Neural crest cell (in vitro differentiated cells): Measurements from ENCODE around the gene TCEAL3. TPM values are rescaled to one million over a fixed set of nuclear protein-coding genes. Genes with fewer than 3 reads are reported as not detected.

ENCODE experiments used
- DNase-seq: peaks from one replicate; pipeline ENCODE4 v3.0.0; 2021; ENCODE audit warnings: low read depth, mixed read lengths, low spot score
- H3K27ac Mint-ChIP-seq: one replicate; pipeline ENCODE4 v1.8.0; 2021; ENCODE audit warnings: mild to moderate bottlenecking, mixed read lengths; ENCODE audit not compliant: unreplicated experiment
- H3K27me3 Mint-ChIP-seq: 2 replicates; pipeline ENCODE4 v1.8.0; 2021; ENCODE audit warnings: low read depth, mild to moderate bottlenecking, mixed read lengths
- H3K36me3 Mint-ChIP-seq: 2 replicates; pipeline ENCODE4 v1.8.0; 2021; ENCODE audit warnings: low read depth, mild to moderate bottlenecking, mixed read lengths
- H3K4me1 Mint-ChIP-seq: 2 replicates; pipeline ENCODE4 v1.8.0; 2021; ENCODE audit warnings: mixed read lengths
- H3K4me3 Mint-ChIP-seq: one replicate; pipeline ENCODE4 v1.8.0; 2021; ENCODE audit warnings: mild to moderate bottlenecking, mixed read lengths
- H3K9me3 Mint-ChIP-seq: 2 replicates; pipeline ENCODE4 v1.8.0; 2021; ENCODE audit warnings: mixed read lengths
- total RNA-seq: library from RNA; stranded (reverse); gene quantifications from 2 replicates; pipeline ENCODE4 v1.2.1, GENCODE V29; 2021
- TF ChIP-seq, protein P1 (sequence below): fragments of 200-600 bp; sonication (generic); conservative IDR thresholded peaks from 2 replicates; pipeline ENCODE4 v1.5.0; 2021; ENCODE audit warnings: antibody characterized with exemption, mild to moderate bottlenecking

TCEAL3 gene
- total RNA-seq, 1 donor from 2014 or later = 11.1 TPM

DNA sequence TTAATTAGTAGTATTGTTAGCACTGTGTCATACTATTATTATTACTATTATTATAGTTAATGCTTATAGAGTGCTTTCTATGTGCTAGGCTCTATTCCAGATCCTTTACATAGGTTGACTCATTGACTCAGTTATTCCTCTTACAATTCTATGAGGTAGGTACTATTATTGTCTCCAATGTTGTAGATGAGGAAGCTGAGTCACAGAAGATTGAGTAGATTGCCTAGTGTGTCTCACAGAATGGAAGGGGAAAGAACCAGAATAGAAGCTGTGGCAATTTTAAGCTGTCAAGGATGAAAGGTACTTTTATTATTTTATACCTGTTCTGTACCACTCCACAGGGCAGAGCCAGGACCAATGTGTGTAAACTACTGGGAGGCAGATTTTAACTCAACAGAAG lies 19.1 kb downstream of the TCEAL3 start:
- Mint-ChIP-seq H3K27me3 (no peaks in the 10 kb centered on the region), H3K27ac (no peak overlapping the region), H3K36me3 (peaks cover 2% of the 10 kb centered on the region), H3K9me3 (no peaks in the 10 kb centered on the region), H3K4me1 (peaks cover 11% of the 10 kb centered on the region), H3K4me3 (no peak overlapping the region)
- TF ChIP-seq, protein P1, sequence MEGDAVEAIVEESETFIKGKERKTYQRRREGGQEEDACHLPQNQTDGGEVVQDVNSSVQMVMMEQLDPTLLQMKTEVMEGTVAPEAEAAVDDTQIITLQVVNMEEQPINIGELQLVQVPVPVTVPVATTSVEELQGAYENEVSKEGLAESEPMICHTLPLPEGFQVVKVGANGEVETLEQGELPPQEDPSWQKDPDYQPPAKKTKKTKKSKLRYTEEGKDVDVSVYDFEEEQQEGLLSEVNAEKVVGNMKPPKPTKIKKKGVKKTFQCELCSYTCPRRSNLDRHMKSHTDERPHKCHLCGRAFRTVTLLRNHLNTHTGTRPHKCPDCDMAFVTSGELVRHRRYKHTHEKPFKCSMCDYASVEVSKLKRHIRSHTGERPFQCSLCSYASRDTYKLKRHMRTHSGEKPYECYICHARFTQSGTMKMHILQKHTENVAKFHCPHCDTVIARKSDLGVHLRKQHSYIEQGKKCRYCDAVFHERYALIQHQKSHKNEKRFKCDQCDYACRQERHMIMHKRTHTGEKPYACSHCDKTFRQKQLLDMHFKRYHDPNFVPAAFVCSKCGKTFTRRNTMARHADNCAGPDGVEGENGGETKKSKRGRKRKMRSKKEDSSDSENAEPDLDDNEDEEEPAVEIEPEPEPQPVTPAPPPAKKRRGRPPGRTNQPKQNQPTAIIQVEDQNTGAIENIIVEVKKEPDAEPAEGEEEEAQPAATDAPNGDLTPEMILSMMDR = no peak
- DNase-seq = no peak

DNA sequence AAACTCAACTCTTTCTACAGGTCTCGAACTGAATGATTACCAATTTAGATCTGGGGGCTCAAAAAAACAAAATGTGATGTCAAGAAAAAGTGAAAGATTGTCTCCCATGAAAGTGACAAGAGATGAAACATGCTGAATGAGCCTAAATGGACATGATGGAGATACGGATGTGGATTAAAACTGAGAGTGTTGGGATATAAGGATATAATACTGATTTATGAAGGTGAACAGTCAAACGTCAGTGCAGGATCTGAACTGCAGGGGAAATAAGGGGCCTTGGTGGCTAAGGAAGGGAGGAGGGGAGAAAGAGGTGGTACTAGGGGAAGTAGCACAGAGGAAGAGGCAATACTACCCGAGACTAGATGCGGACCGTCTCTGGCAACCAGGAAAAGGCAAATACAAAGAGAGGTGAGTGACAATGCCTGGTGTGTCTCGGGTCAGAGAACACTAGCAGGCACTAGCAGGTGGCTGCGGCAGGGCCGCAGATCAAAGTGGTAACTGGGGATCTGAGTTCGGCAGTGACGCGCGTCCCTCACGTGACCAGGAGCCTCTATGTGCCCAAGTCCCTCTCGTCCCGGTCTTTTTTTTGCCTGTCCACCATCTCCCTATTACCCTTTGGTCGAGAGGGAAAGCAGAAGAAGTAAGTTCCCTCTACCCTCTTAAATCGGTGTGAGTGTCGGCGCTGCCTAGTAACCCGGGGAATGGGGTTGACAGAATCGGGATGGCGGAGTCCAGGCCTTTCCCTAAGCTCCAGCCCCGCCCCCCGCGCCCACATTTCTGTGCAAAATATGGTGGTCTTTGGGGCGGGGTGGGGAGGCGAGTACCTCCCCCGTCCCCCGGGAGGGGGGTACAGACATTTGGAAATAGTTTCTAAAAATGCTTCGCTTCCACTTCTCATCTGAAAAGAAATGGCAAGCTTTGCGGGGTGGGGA lies 20.9 kb downstream of the TCEAL3 start, which contains the start of gene TCEAL1:
Gene TCEAL1 (plus strand): TSS at position 590 of the 932 bp plus-strand sequence. CDS start 942 bp downstream, outside the sequence.
- H3K27me3 Mint-ChIP-seq = no peaks in the 10 kb centered on the region
- H3K27ac Mint-ChIP-seq = peak within 1 kb of the TSS; percentile 79
- H3K4me3 Mint-ChIP-seq = peak within 1 kb of the TSS; percentile 87
- H3K36me3 Mint-ChIP-seq = peaks cover 3% of the 10 kb centered on the region
- TF ChIP-seq, protein P1 = no peak
- H3K4me1 Mint-ChIP-seq = peaks cover 11% of the 10 kb centered on the region
- H3K9me3 Mint-ChIP-seq = no peaks in the 10 kb centered on the region
- peak; percentile 25 for DNase-seq

DNA sequence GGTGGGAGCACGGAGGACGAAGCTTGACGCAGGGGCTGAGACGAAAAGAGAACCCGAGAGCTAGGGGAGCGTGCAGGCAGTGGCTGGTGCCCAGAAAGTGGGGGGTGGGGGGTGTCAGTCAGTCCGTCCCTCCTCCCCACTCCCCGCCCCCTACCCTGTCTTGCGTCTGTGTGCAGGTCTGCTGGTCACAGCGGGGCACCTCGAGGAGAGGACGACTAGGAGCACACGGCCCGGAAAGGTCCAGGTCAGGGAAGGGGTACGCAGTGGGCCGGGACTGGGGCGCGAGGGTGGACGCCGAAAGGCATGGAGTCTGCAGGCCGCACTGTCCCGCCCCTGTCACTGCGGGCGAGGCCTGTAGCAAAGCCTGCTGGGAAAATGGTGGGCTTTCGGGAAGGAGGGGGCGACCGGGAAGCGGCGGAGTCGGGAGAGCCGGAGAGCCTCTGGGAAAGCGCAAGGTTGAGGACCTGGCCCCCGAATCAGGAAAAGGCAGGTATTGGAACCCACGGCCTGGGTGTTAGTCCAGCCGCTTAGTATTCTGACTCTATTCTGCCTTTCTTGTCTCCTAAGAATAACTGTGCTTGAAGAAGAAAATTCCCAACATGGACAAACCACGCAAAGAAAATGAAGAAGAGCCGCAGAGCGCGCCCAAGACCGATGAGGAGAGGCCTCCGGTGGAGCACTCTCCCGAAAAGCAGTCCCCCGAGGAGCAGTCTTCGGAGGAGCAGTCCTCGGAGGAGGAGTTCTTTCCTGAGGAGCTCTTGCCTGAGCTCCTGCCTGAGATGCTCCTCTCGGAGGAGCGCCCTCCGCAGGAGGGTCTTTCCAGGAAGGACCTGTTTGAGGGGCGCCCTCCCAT lies 21.8 kb downstream of the TCEAL3 start:
- Mint-ChIP-seq H3K36me3 (peaks cover 3% of the 10 kb centered on the region), H3K4me3 (peak overlapping the region; percentile 87), H3K9me3 (no peaks in the 10 kb centered on the region), H3K27me3 (no peaks in the 10 kb centered on the region), H3K27ac (peak overlapping the region; percentile 79), H3K4me1 (peaks cover 11% of the 10 kb centered on the region)
- TF ChIP-seq, protein P1 = peak; percentile 60
- peak; percentile 49 for DNase-seq

DNA sequence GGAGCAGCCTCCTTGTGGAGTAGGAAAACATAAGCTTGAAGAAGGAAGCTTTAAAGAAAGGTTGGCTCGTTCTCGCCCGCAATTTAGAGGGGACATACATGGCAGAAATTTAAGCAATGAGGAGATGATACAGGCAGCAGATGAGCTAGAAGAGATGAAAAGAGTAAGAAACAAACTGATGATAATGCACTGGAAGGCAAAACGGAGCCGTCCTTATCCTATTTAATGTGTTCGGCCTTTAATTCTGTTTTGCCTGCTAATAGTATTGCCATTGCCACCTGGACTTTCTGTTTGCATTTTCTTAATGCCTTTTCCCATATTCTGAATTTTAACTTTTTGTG lies 22.4 kb downstream of the TCEAL3 start:
- no peak for DNase-seq
- H3K9me3 Mint-ChIP-seq = no peaks in the 10 kb centered on the region

DNA sequence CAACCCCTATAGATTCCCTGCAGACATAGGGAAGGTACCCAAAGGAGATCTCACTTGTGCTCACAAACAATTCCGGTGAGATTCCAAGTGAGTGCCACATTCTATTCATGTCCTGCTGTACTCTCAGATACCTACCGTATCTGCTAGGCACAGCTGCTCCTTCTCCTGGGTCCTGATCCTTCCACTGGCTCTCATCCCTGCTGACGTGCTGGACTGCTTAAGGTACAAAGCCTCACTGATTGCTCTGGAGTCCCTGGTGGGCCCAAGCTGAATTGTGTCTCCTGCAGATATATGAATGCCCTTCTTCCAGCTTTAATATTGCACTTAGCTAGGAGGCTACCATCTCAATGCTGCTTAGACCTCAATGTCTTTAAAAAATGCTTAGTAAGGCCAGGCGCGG lies 23.4 kb downstream of the TCEAL3 start:
- H3K9me3 Mint-ChIP-seq = no peaks in the 10 kb centered on the region
- H3K4me1 Mint-ChIP-seq = peaks cover 11% of the 10 kb centered on the region
- H3K36me3 Mint-ChIP-seq = peaks cover 3% of the 10 kb centered on the region
- H3K27me3 Mint-ChIP-seq = no peaks in the 10 kb centered on the region
- TF ChIP-seq, protein P1 = no peak
- no peak overlapping the region for H3K27ac Mint-ChIP-seq
- DNase-seq = no peak
- peak overlapping the region; percentile 22 for H3K4me3 Mint-ChIP-seq

More for the DNA sequence above, 22.4 kb downstream of the TCEAL3 start:
- TF ChIP-seq, protein P1 = no peak
- peaks cover 11% of the 10 kb centered on the region for H3K4me1 Mint-ChIP-seq
- peak overlapping the region; percentile 12 for H3K27ac Mint-ChIP-seq
- H3K36me3 Mint-ChIP-seq = peaks cover 3% of the 10 kb centered on the region
- peak overlapping the region; percentile 87 for H3K4me3 Mint-ChIP-seq
- H3K27me3 Mint-ChIP-seq = no peaks in the 10 kb centered on the region
